Lower lobe of right lung (tissue), 2 donors: ENCODE data around the gene ASIC2. TPM values are rescaled to one million over a fixed set of nuclear protein-coding genes. Genes with fewer than 3 reads are reported as not detected.

Experiments
- ATAC-seq, 2 donors: fragments of 200-7000 bp; cut with Tn5 transposase; one replicate each; pipeline ENCODE4 v1.9.1; 2020 to 2022; ENCODE audit warnings: mild to moderate bottlenecking in 2 of 2, moderate library complexity in 2 of 2
- DNase-seq: peaks from one replicate; pipeline ENCODE4 v3.0.0-alpha.2; 2020
- H3K27ac ChIP-seq: fragments of 200-600 bp; one replicate; pipeline ENCODE4 v1.8.0; 2022
- H3K27me3 ChIP-seq: fragments of 200-600 bp; one replicate; pipeline ENCODE4 v1.8.0; 2022; ENCODE audit warnings: low read depth
- H3K36me3 ChIP-seq: fragments of 200-600 bp; one replicate; pipeline ENCODE4 v1.8.0; 2022; ENCODE audit warnings: mild to moderate bottlenecking
- H3K4me1 ChIP-seq: fragments of 200-600 bp; one replicate; pipeline ENCODE4 v1.8.0; 2022
- H3K4me3 ChIP-seq: fragments of 200-600 bp; one replicate; pipeline ENCODE4 v1.8.0; 2022; ENCODE audit warnings: mild to moderate bottlenecking
- H3K9me3 ChIP-seq: fragments of 200-600 bp; one replicate; pipeline ENCODE4 v1.8.0; 2022
- CTCF ChIP-seq: fragments of 200-600 bp; IDR thresholded peaks from one replicate; pipeline ENCODE4 v1.8.0; 2022; ENCODE audit warnings: antibody characterized with exemption, mild to moderate bottlenecking
- intact Hi-C: fragments of 100-400 bp; cut with DNase I; formaldehyde crosslinking; loops from one replicate; pipeline ENCODE4 v1.11.0; 2022
- total RNA-seq: library from RNA; stranded (reverse); fragmentation: NEBNext Ultra II Directional; extraction: Animal tissue kit (Norgen Biotek cat#: 25700); gene quantifications from one replicate; pipeline ENCODE4 v1.2.1, GENCODE V29; 2021
- donor health status: DM: no; HTN: yes; CAD: no; lungs with severe emphysema.

The ASIC2 gene
- total RNA-seq, 1 donor from 2014 or later = not detected

GRCh38 chr17:33242375-33243124 is 50.5 kb downstream of the ASIC2 start:
- DNase-seq (no peak), ATAC-seq (peak; percentile 55 to 67)
- intact Hi-C loops = no loop called here
- no peak for TF ChIP-seq CTCF
- no peaks in the 10 kb centered on the region for H3K9me3 ChIP-seq
- H3K27ac ChIP-seq = no peak overlapping the region
- no peaks in the 10 kb centered on the region for H3K4me1 ChIP-seq
- no peaks in the 10 kb centered on the region for H3K36me3 ChIP-seq
- no peak overlapping the region for H3K4me3 ChIP-seq
- H3K27me3 ChIP-seq = no peaks in the 10 kb centered on the region

GRCh38 chr17:33241390-33241789 is 51.7 kb downstream of the ASIC2 start:
- no peak for TF ChIP-seq CTCF
- no peaks in the 10 kb centered on the region for H3K36me3 ChIP-seq
- DNase-seq (no peak), ATAC-seq (no peak)
- H3K27ac ChIP-seq = no peak overlapping the region
- no peaks in the 10 kb centered on the region for H3K4me1 ChIP-seq
- H3K27me3 ChIP-seq = no peaks in the 10 kb centered on the region
- H3K4me3 ChIP-seq = no peak overlapping the region
- intact Hi-C loops = no loop called here
- no peaks in the 10 kb centered on the region for H3K9me3 ChIP-seq

- Histone ChIP-seq H3K9me3 (no peaks in the 10 kb centered on the region), H3K27me3 (no peaks in the 10 kb centered on the region), H3K4me3 (no peak overlapping the region), H3K4me1 (no peaks in the 10 kb centered on the region), H3K27ac (no peak overlapping the region), H3K36me3 (no peaks in the 10 kb centered on the region)
- no peak for TF ChIP-seq CTCF
- DNase-seq = no peak
- ATAC-seq = no peak
- intact Hi-C loops = no loop called here
Observed at GRCh38 chr17:33240362-33240761, 52.7 kb downstream of the ASIC2 start.

- ATAC-seq = no peak
- Histone ChIP-seq H3K4me1 (no peaks in the 10 kb centered on the region), H3K27me3 (no peaks in the 10 kb centered on the region), H3K27ac (no peak overlapping the region), H3K9me3 (no peaks in the 10 kb centered on the region), H3K36me3 (no peaks in the 10 kb centered on the region), H3K4me3 (no peak overlapping the region)
- intact Hi-C loops = no loop called here
- DNase-seq = no peak
- TF ChIP-seq CTCF = no peak
Observed at GRCh38 chr17:33239702-33240101, 53.4 kb downstream of the ASIC2 start.

GRCh38 chr17:33234930-33235685 is 58.0 kb downstream of the ASIC2 start:
- DNase-seq (no peak), ATAC-seq (peak; percentile 82 to 85)
- Histone ChIP-seq H3K4me3 (no peak overlapping the region), H3K4me1 (no peaks in the 10 kb centered on the region), H3K9me3 (no peaks in the 10 kb centered on the region), H3K36me3 (no peaks in the 10 kb centered on the region), H3K27ac (no peak overlapping the region), H3K27me3 (no peaks in the 10 kb centered on the region)
- no peak for TF ChIP-seq CTCF
- intact Hi-C loops = no loop called here
